MCF 10A (cell line): ENCODE measurements around the gene WASHC2A. TPM values are rescaled to one million over a fixed set of nuclear protein-coding genes. Genes with fewer than 3 reads are reported as not detected.
"Not testable (repeated sequence)": the region's sequence is repeated elsewhere in the genome, so short reads cannot be mapped to it uniquely, and the experiment has no call there.

ENCODE experiments used
- BruUV-seq: library from RNA; stranded (reverse); fragments of 400-500 nt; replicated peaks from 2 replicates; lab custom pipeline; 2021; lab: Mats Ljungman, UMichigan
- CTCF ChIA-PET: fragments of 300-600 bp; sonication (Branson Sonifier 250); formaldehyde crosslinking; extraction: SDS; loops from one replicate; lab custom pipeline; 2021; ENCODE audit warnings: antibody characterized with exemption, inconsistent platforms; lab: Yijun Ruan, JAX
- POLR2A ChIA-PET: fragments of 300-600, 350-650 bp; sonication (Branson Sonifier 250); formaldehyde crosslinking; extraction: SDS; loops from one replicate; lab custom pipeline; 2020; ENCODE audit warnings: antibody characterized with exemption, inconsistent platforms; lab: Yijun Ruan, JAX
- DNase-seq: peaks from one replicate; pipeline ENCODE4 v3.0.0-alpha.2; 2018; ENCODE audit not compliant: unreplicated experiment
- H3K27ac Mint-ChIP-seq: one replicate; pipeline ENCODE4 v1.8.0; 2022; ENCODE audit warnings: mild to moderate bottlenecking, low read depth, mixed read lengths; ENCODE audit not compliant: unreplicated experiment
- H3K27me3 Mint-ChIP-seq: one replicate; pipeline ENCODE4 v1.8.0; 2022; ENCODE audit warnings: mixed read lengths; ENCODE audit not compliant: insufficient read depth, unreplicated experiment
- H3K36me3 Mint-ChIP-seq: one replicate; pipeline ENCODE4 v1.8.0; 2022; ENCODE audit warnings: mild to moderate bottlenecking, moderate library complexity, mixed read lengths; ENCODE audit not compliant: insufficient read depth, unreplicated experiment
- H3K4me1 Mint-ChIP-seq: one replicate; pipeline ENCODE4 v1.8.0; 2022; ENCODE audit warnings: mixed read lengths; ENCODE audit not compliant: insufficient read depth, unreplicated experiment
- H3K4me3 Mint-ChIP-seq: one replicate; pipeline ENCODE4 v1.8.0; 2022; ENCODE audit warnings: mild to moderate bottlenecking, moderate library complexity, mixed read lengths; ENCODE audit not compliant: unreplicated experiment
- H3K9me3 Mint-ChIP-seq: one replicate; pipeline ENCODE4 v1.8.0; 2022; ENCODE audit warnings: mixed read lengths; ENCODE audit not compliant: unreplicated experiment
- intact Hi-C: fragments of 100-400 bp; cut with micrococcal nuclease; formaldehyde crosslinking; loops from 2 replicates; pipeline ENCODE4 v1.14.1; 2022
- total RNA-seq: library from RNA; stranded (reverse); gene quantifications from 2 replicates; pipeline ENCODE4 v1.2.3, GENCODE V29; 2022
- TF ChIP-seq, protein P1 (sequence below): fragments of 200-600 bp; IDR thresholded peaks from one replicate; pipeline ENCODE4 v1.8.0; 2022; ENCODE audit warnings: antibody characterized with exemption, mild to moderate bottlenecking; ENCODE audit not compliant: unreplicated experiment

The WASHC2A gene
- total RNA-seq, 1 experiment from 2014 or later = 19.3 TPM

DNA sequence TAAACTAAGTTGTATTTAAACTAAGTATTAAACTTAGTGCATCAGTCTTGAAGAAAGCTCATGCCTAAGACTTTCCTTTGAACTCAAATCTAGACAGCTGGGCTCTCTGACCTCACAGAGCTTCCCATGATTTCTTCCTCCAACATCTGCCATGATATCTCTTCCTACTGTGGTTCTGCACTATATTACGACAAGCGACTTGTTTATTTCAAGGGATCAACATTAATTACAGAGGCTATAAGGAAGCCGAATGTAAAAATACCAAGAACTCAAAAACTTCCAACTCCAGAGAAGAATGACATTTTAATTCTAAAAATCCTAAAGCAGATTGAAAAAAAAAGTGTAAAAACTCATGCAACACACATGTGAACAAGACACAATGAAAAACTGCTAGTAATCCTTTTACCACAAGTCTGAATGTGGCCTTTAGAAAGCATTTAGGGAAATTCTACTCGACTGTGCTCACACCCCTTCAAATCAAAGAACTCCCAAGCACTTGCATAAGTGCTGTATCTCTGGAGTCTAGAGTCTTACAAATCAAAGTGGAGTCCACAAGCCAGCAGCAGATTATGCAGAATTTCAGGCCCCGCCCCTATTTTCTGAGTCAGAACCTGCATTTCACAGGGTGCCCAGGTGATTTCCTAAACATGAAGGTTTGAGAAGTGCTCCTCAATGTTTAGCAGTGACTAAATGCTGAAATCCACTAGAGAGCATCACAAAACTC is 22.7 kb upstream of the WASHC2A start:
- ChIA-PET CTCF (interaction anchor here (0.6 kb wide), 1 partner anchor 604 kb away, joined by 3 read pairs; no protein-coding TSS in a partner anchor), POLR2A (no interaction called here)
- BruUV-seq = no TSS peak
- intact Hi-C loops = no loop called here
- peak; percentile 34 for DNase-seq
- Mint-ChIP-seq H3K9me3 (no peaks in the 10 kb centered on the region), H3K27ac (no peak overlapping the region), H3K4me1 (no peaks in the 10 kb centered on the region), H3K36me3 (peaks cover 4% of the 10 kb centered on the region), H3K27me3 (peaks cover 11% of the 10 kb centered on the region), H3K4me3 (no peak overlapping the region)
- TF ChIP-seq, protein P1, sequence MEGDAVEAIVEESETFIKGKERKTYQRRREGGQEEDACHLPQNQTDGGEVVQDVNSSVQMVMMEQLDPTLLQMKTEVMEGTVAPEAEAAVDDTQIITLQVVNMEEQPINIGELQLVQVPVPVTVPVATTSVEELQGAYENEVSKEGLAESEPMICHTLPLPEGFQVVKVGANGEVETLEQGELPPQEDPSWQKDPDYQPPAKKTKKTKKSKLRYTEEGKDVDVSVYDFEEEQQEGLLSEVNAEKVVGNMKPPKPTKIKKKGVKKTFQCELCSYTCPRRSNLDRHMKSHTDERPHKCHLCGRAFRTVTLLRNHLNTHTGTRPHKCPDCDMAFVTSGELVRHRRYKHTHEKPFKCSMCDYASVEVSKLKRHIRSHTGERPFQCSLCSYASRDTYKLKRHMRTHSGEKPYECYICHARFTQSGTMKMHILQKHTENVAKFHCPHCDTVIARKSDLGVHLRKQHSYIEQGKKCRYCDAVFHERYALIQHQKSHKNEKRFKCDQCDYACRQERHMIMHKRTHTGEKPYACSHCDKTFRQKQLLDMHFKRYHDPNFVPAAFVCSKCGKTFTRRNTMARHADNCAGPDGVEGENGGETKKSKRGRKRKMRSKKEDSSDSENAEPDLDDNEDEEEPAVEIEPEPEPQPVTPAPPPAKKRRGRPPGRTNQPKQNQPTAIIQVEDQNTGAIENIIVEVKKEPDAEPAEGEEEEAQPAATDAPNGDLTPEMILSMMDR = no peak

DNA sequence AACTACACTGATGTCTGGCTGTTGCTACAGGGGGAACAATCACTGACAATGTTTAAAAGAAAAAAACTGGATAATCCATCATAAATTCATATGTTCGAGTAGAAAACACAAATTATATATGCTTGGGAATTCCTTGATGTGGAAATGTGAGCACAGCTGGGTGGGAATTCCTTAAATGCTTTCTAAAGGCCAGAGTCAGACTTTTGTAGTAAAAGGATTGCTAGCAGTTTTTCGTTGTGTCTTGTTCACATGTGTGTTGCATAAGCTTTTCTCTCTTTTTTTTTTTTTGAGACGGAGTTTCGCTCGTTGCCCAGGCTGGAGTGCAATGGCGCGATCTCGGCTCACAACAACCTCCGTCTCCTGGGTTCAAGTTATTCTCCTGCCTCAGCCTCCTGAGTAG is 21.3 kb upstream of the WASHC2A start:
- peaks cover 11% of the 10 kb centered on the region for H3K27me3 Mint-ChIP-seq
- H3K9me3 Mint-ChIP-seq, H3K27ac Mint-ChIP-seq, intact Hi-C loops, H3K4me3 Mint-ChIP-seq, DNase-seq, H3K4me1 Mint-ChIP-seq, H3K36me3 Mint-ChIP-seq, BruUV-seq, POLR2A ChIA-PET: not testable (repeated sequence)
- CTCF ChIA-PET = interaction anchor here (0.6 kb wide), 1 partner anchor 472 kb away, joined by 3 read pairs; no protein-coding TSS in a partner anchor

DNA sequence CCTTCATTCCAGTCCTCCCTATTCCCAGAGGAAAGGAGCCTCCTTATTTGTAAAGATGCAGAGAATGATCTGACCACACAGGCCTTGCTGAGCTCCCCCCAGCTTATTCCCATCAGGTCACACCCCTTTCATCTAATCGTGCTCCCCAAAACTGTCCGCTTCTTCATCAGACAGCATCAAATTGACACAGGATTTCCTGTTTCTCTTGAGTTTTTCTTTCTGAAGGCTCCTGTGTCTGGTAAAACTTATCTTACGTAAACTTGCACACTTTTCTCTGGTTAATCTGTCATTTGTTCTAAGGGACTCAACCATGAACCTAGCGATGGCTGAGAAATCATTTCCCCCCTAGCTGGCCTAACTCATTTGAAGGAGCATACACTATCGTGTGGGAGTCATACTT is 20.2 kb upstream of the WASHC2A start:
- H3K4me1 Mint-ChIP-seq, CTCF ChIA-PET, DNase-seq, H3K4me3 Mint-ChIP-seq, H3K36me3 Mint-ChIP-seq, BruUV-seq, H3K9me3 Mint-ChIP-seq, H3K27ac Mint-ChIP-seq, intact Hi-C loops: not testable (repeated sequence)
- H3K27me3 Mint-ChIP-seq = peaks cover 11% of the 10 kb centered on the region
- POLR2A ChIA-PET = interaction anchor here (0.7 kb wide), 1 partner anchor 570 kb away, joined by 3 read pairs; no protein-coding TSS in a partner anchor

DNA sequence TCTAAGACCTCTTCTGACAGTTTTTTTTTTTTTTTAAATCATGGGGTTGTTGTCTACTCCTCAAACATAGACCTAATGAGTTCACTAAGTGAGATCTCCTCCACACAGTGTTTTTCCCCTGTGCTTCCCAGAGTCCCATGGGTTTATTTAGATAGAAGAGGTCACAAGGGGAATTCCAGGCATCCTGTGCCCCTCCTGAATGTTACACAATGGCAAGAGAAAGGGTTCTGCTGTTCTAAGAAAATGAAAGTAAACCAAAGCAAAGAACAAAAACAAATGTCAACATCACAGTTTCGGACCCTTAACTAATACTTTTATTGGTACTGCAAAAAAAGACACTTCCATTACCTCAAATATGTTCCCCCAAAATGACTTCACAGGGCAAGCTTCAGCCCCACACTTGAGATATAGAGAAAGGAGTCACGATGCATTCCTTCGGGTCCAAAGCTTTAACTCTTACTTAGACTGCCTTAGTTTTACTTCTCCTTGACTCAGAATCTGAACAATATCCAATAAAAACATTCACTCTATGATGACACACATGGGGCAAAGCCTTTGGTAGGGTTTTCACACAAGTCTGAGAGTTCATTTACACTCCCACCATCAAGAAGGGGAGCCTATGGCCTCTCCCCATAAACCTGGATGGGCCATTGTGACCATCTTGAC is 15.6 kb upstream of the WASHC2A start:
- H3K27me3 Mint-ChIP-seq, CTCF ChIA-PET, intact Hi-C loops, H3K4me1 Mint-ChIP-seq, BruUV-seq, POLR2A ChIA-PET, H3K36me3 Mint-ChIP-seq, H3K9me3 Mint-ChIP-seq: not testable (repeated sequence)
- peak overlapping the region; percentile 65 for H3K4me3 Mint-ChIP-seq
- peak overlapping the region; percentile 91 for H3K27ac Mint-ChIP-seq
- peak; percentile 61 for DNase-seq

DNA sequence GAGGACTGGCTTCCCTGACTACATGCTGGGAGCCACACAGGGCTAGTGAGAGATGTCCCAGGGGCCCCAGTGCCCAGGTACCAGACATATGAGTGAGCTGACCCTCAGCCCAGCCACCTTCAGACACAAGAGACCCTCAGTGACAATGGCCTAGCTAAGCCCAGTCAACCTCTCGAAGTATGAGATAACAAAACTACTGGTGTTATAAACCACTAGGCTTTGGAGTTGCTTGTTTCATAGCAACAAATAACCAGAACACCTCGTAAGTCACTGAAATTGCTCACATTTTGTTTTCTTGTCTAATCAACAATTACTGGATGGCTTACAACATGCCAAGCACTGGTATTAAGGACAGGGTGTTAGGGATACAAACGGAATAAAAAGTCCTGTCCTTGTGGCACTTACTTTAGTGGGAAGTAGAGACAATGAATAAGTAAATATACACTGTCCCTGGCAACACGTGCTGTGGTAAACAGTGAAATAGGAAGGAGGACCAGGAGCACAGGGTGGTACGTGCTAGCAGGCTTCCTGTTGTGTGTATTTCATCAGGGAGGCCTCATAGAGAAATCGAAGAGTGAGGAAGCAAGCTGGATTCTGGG is 14.9 kb upstream of the WASHC2A start:
- CTCF ChIA-PET, intact Hi-C loops, POLR2A ChIA-PET, DNase-seq, H3K27me3 Mint-ChIP-seq, H3K4me1 Mint-ChIP-seq, H3K4me3 Mint-ChIP-seq, H3K9me3 Mint-ChIP-seq, BruUV-seq, H3K27ac Mint-ChIP-seq, H3K36me3 Mint-ChIP-seq: not testable (repeated sequence)

DNA sequence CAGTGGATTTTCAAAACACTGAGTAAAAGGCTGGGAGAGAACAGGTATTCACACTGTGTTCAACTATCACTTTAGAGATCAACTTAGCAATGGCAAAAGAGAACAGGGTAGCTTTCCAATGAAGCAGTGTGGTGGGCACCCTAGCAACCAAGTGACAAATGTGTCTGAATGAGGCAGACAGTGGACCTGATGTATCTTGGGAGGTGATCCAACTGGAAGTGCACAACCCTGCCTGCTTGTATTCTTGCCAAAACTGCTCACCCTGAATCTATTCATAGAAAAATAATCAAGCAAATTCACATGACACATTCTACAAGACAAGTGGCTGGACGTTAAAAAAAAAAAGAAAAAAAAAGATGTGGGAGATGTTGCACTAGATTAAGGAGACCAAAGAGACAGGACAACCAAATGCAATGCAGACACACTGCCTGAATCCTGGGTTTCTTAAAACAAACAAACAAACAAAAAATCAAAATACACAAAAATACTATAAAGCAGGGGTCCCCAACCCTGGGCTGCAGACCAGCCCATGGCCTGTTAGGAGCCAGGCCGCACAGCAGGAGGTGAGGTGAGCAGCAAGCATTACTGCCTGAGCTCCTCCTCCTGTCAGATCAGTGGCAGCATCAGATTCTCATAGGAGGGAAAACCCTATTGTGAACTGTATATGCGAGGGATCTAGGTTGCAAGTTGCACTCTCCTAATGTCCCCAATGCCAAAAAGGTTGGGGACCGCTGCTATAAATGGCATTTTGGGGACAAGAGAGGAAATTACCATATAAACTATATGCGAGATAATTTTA is 12.1 kb upstream of the WASHC2A start:
- H3K4me3 Mint-ChIP-seq, H3K9me3 Mint-ChIP-seq, intact Hi-C loops, H3K27me3 Mint-ChIP-seq, H3K27ac Mint-ChIP-seq, BruUV-seq, H3K36me3 Mint-ChIP-seq, CTCF ChIA-PET, POLR2A ChIA-PET, DNase-seq: not testable (repeated sequence)
- peaks cover 16% of the 10 kb centered on the region for H3K4me1 Mint-ChIP-seq

DNA sequence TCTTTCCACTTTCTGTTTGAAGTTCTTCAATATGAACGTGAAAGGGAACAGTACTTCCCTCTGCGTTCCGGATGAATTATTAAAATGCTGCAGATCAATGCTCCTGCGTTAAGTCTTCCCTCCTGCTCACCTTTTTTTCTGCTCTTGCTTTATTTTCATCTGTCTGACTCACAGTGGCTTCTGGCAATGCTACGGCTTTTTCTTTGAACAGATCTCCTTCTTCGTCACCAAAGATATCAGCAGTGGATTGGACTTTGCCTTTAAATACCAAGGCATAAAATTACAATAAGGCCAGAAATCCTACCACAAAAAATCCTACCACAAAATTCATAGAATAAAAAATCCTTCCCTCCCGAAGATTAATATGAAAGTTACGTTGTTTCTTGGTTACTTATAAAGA is 11.1 kb upstream of the WASHC2A start:
- CTCF ChIA-PET, H3K36me3 Mint-ChIP-seq, H3K9me3 Mint-ChIP-seq, H3K27ac Mint-ChIP-seq, intact Hi-C loops, BruUV-seq, H3K4me3 Mint-ChIP-seq, H3K27me3 Mint-ChIP-seq, DNase-seq, POLR2A ChIA-PET: not testable (repeated sequence)
- peaks cover 15% of the 10 kb centered on the region for H3K4me1 Mint-ChIP-seq

DNA sequence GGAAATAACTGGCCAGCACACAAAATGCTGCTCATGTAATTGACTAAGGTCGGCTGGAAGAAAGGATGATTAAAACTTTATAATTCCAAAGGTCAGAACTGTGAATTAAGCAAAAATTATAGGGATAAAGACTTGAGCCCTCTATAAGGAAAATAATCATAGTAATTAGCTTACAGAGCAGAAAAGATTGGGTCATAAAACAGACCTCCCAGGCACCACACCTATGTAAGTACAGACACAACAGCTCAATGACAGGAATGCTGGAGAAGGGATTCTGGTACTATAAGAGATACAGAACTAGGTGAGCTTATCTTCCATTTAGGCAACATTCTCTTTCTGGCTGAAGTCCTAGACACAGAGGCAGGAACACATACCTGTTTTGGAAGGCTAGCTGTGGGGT is 9.0 kb upstream of the WASHC2A start:
- BruUV-seq, DNase-seq, H3K27ac Mint-ChIP-seq, intact Hi-C loops, H3K4me1 Mint-ChIP-seq, H3K9me3 Mint-ChIP-seq, CTCF ChIA-PET, POLR2A ChIA-PET, H3K27me3 Mint-ChIP-seq, H3K4me3 Mint-ChIP-seq, H3K36me3 Mint-ChIP-seq: not testable (repeated sequence)
